NT2/D1 (cell line): ENCODE data around the gene PBRM1.

Experiments used
- YY1 ChIP-seq: IDR thresholded peaks from 2 replicates; pipeline ENCODE4 v1.6.1; 2011; ENCODE audit not compliant: insufficient read length, insufficient read depth
- ZNF274 ChIP-seq: IDR thresholded peaks from 2 replicates; pipeline ENCODE4 v1.6.1; 2011; ENCODE audit warnings: mild to moderate bottlenecking, low read depth, low read length

DNA sequence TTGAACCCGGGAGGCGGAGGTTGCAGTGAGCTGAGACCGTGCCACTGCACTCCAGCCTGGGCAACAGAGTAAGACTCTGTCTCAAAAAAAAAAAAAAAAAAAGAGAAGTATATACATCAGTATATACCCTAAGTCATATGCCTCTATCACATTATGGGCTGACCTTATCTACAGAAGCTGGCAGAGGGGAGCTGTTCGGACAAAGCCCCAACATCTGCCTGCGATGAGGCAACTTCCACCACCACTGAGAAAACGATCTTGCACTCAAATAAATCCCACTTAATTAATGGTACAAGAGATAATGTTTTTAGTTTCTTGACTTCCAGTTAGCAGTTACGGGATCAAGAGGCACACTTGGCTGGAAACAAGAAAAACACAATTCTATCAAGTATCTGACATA is 17.6 kb upstream of the PBRM1 start:
- no peak for TF ChIP-seq YY1
- TF ChIP-seq ZNF274 = no peak
